H1 (cell line): ENCODE data around the gene CHRDL2. TPM values are rescaled to one million over a fixed set of nuclear protein-coding genes. Genes with fewer than 3 reads are reported as not detected.

Experiments used
- BCL11A ChIP-seq, 2 experiments: IDR thresholded peaks; one replicate each; pipeline ENCODE4 v1.6.1; 2011; ENCODE audit warnings: low read depth in 2 of 2, low read length in 2 of 2, mild to moderate bottlenecking in 2 of 2
- BRCA1 ChIP-seq: IDR thresholded peaks from 2 replicates; pipeline ENCODE4 v1.6.1; 2012; ENCODE audit warnings: low read depth, low read length, improper control_type of control experiment
- SP4 ChIP-seq: IDR thresholded peaks from 2 replicates; pipeline ENCODE4 v1.6.1; 2012; ENCODE audit warnings: low read length, inconsistent platforms
- SUZ12 ChIP-seq: fragments of 200-600 bp; sonication (generic); IDR thresholded peaks from 2 replicates; pipeline ENCODE4 v1.6.1; 2012; ENCODE audit warnings: mild to moderate bottlenecking, inconsistent platforms, low read length, moderate library complexity, mixed read lengths
- TCF12 ChIP-seq: IDR thresholded peaks from 2 replicates; pipeline ENCODE4 v1.6.1; 2011; ENCODE audit warnings: low read depth, mild to moderate bottlenecking, low read length
- polyA plus RNA-seq, 7 experiments: library from polyadenylated mRNA; depleted of rRNA in 3 of 7; stranded (reverse) in 5 of 7; unstranded in 2 of 7; fragments of >200 nt in 5 of 7; fragments of 200-250 nt in 2 of 7; gene quantifications; 1 replicate in 5 of 7; 2 replicates in 1 of 7; 4 replicates in 1 of 7; pipeline versions ENCODE4 v1.2.1 to v1.2.3, GENCODE V29; 2011 to 2013; ENCODE audit warnings: missing spikeins in 2 of 7, mixed read lengths in 2 of 7
- total RNA-seq: library from RNA; stranded (reverse); fragmentation: NEBNext Ultra II Directional; extraction: Animal tissue kit (Norgen Biotek cat#: 25700); gene quantifications from 2 replicates; pipeline ENCODE4 v1.2.1, GENCODE V29; 2021

The CHRDL2 gene
- total and polyA plus RNA-seq, 2 of the 8 experiments (the other 6 are each of a cell fraction or from before 2014, with no cell fraction given), result 0.26 to 0.48 TPM

GRCh38 chr11:74725701-74726100 is 5.5 kb downstream of the CHRDL2 start (continued):
- TF ChIP-seq BCL11A (IDR thresholded peaks at IDR 0.05; ENCODE audit: low read depth in 2 of 2, low read length in 2 of 2) (no peak), BRCA1 (no peak), TCF12 (no peak), SUZ12 (no peak), SP4 (no peak)
